Measurements from ENCODE around the gene AKAP6.

DNA sequence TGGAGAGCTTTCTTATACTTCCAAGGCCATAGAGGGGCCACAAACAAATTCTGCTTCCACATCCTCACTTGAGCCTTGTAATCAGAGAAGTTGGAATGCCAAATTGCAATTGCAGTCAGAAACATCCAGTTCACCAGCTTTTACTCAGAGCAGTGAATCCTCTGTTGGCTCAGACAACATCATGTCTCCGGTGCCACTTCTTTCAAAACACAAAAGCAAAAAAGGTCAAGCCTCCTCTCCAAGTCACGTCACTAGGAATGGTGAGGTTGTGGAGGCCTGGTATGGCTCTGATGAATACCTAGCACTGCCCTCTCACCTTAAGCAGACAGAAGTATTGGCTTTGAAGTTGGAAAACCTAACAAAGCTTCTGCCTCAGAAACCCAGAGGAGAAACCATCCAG, 217.1 kb downstream of the AKAP6 start:
- TF ChIP-seq, protein P1, sequence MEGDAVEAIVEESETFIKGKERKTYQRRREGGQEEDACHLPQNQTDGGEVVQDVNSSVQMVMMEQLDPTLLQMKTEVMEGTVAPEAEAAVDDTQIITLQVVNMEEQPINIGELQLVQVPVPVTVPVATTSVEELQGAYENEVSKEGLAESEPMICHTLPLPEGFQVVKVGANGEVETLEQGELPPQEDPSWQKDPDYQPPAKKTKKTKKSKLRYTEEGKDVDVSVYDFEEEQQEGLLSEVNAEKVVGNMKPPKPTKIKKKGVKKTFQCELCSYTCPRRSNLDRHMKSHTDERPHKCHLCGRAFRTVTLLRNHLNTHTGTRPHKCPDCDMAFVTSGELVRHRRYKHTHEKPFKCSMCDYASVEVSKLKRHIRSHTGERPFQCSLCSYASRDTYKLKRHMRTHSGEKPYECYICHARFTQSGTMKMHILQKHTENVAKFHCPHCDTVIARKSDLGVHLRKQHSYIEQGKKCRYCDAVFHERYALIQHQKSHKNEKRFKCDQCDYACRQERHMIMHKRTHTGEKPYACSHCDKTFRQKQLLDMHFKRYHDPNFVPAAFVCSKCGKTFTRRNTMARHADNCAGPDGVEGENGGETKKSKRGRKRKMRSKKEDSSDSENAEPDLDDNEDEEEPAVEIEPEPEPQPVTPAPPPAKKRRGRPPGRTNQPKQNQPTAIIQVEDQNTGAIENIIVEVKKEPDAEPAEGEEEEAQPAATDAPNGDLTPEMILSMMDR (IDR thresholded peaks at IDR 0.05) = no peak
- TF ChIP-seq POLR2A (IDR thresholded peaks at IDR 0.05) = no peak
